ENCODE measurements around the gene SPDYE11. TPM values are rescaled to one million over a fixed set of nuclear protein-coding genes. Genes with fewer than 3 reads are reported as not detected.
"Not testable (repeated sequence)": the region's sequence is repeated elsewhere in the genome, so short reads cannot be mapped to it uniquely, and the experiment has no call there.

Gene SPDYE11, protein sequence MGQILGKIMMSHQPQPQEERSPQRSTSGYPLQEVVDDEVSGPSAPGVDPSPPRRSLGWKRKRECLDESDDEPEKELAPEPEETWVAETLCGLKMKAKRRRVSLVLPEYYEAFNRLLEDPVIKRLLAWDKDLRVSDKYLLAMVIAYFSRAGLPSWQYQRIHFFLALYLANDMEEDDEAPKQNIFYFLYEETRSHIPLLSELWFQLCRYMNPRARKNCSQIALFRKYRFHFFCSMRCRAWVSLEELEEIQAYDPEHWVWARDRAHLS
- not detected for polyA plus RNA-seq (2012; ENCODE audit: insufficient read length, low read depth)

DNA sequence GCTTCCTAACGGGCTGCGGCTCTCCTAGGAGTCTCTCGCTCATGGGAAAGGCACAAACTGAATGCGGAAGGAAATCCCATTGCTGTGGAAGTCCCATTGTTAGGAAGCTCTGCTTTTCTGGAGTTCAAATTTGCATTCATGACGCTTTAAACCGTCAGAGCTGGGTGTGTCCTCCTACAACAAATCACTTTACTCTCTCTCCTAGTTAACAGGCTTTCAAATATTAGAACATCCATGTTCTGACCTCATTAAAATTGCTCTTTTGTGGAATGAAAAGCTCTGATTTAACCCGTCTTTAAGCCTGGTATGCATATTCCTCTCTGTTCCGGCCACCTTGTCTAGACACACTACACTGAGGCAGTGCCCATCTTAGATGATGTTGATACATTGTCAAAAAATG, at the start of gene SPDYE11:
Gene SPDYE11, minus strand, starts transcription at position 101 of the 400 bp plus-strand sequence. CDS start 1,800 bp downstream, outside the sequence.
- not testable (repeated sequence) for TF ChIP-seq SIN3A (IDR thresholded peaks at IDR 0.05; ENCODE audit: borderline replicate concordance, insufficient read depth, low read length); POLR2AphosphoS5 (IDR thresholded peaks at IDR 0.05; ENCODE audit: low read depth, low read length)
- TF ChIP-seq, protein P1, sequence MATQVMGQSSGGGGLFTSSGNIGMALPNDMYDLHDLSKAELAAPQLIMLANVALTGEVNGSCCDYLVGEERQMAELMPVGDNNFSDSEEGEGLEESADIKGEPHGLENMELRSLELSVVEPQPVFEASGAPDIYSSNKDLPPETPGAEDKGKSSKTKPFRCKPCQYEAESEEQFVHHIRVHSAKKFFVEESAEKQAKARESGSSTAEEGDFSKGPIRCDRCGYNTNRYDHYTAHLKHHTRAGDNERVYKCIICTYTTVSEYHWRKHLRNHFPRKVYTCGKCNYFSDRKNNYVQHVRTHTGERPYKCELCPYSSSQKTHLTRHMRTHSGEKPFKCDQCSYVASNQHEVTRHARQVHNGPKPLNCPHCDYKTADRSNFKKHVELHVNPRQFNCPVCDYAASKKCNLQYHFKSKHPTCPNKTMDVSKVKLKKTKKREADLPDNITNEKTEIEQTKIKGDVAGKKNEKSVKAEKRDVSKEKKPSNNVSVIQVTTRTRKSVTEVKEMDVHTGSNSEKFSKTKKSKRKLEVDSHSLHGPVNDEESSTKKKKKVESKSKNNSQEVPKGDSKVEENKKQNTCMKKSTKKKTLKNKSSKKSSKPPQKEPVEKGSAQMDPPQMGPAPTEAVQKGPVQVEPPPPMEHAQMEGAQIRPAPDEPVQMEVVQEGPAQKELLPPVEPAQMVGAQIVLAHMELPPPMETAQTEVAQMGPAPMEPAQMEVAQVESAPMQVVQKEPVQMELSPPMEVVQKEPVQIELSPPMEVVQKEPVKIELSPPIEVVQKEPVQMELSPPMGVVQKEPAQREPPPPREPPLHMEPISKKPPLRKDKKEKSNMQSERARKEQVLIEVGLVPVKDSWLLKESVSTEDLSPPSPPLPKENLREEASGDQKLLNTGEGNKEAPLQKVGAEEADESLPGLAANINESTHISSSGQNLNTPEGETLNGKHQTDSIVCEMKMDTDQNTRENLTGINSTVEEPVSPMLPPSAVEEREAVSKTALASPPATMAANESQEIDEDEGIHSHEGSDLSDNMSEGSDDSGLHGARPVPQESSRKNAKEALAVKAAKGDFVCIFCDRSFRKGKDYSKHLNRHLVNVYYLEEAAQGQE (IDR thresholded peaks at IDR 0.05; ENCODE audit: insufficient read depth in 1 of 2, low read depth in 2 of 2, low read length in 2 of 2), result not testable (repeated sequence)

DNA sequence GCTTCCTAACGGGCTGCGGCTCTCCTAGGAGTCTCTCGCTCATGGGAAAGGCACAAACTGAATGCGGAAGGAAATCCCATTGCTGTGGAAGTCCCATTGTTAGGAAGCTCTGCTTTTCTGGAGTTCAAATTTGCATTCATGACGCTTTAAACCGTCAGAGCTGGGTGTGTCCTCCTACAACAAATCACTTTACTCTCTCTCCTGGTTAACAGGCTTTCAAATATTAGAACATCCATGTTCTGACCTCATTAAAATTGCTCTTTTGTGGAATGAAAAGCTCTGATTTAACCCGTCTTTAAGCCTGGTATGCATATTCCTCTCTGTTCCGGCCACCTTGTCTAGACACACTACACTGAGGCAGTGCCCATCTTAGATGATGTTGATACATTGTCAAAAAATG, 28.2 kb upstream of the SPDYE11 start, which contains the start of gene SPDYE9:
Gene SPDYE9, minus strand, starts transcription at position 101 of the 400 bp plus-strand sequence. CDS start 1,800 bp downstream, outside the sequence.
- TF ChIP-seq, protein P1 (IDR thresholded peaks at IDR 0.05; ENCODE audit: insufficient read depth in 1 of 2, low read depth in 2 of 2, low read length in 2 of 2), result not testable (repeated sequence)
- TF ChIP-seq POLR2AphosphoS5 (IDR thresholded peaks at IDR 0.05; ENCODE audit: low read depth, low read length); FOXP2 (optimal IDR thresholded peaks at IDR 0.05; ENCODE audit: borderline replicate concordance, extremely low read depth, extremely low read length, insufficient read depth): not testable (repeated sequence)

DNA sequence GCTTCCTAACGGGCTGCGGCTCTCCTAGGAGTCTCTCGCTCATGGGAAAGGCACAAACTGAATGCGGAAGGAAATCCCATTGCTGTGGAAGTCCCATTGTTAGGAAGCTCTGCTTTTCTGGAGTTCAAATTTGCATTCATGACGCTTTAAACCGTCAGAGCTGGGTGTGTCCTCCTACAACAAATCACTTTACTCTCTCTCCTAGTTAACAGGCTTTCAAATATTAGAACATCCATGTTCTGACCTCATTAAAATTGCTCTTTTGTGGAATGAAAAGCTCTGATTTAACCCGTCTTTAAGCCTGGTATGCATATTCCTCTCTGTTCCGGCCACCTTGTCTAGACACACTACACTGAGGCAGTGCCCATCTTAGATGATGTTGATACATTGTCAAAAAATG, 28.0 kb downstream of the SPDYE11 start, which contains the start of gene SPDYE8:
Gene SPDYE8, minus strand, starts transcription at position 101 of the 400 bp plus-strand sequence. CDS start 1,800 bp downstream, outside the sequence.
- TF ChIP-seq FOXP2 (optimal IDR thresholded peaks at IDR 0.05; ENCODE audit: borderline replicate concordance, extremely low read depth, extremely low read length, insufficient read depth); SIN3A (IDR thresholded peaks at IDR 0.05; ENCODE audit: borderline replicate concordance, insufficient read depth, low read length); TAF1 (IDR thresholded peaks at IDR 0.05; ENCODE audit: borderline replicate concordance, insufficient read depth, low read length): not testable (repeated sequence)

DNA sequence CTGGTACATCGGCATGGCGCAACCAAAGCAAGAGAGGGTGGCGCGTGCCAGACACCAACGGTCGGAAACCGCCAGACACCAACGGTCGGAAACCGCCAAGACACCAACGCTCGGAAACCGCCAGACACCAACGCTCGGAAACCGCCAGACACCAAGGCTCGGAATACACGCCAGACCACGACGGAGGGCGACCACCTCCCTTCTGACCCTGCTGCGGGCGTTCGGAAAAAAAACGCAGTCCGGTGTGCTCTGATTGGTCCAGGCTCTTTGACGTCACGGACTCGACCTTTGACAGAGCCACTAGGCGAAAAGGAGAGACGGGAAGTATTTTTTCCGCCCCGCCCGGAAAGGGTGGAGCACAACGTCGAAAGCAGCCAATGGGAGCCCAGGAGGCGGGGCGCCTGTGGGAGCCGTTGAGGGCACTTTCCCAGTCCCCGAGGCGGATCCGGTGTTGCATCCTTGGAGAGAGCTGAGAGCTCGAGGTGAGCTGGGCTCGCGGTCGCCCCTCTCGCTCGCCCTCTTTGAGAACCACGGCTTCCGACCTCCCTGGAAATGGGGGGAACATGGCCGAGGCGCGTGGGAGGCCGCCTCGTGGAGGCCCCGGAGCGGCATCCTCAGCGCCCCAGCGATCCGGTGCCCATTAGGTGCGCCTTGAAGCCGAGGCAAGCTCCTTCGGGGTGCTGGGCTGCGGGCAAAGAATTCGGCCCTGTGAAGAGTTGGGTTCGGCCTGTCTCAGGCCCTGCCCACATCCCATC, 51.8 kb downstream of the SPDYE11 start:
- TF ChIP-seq TAF1 (IDR thresholded peaks at IDR 0.05; ENCODE audit: borderline replicate concordance, insufficient read depth, low read length), result peak; percentile 77; the same call in 1 of the 2 replicates
- TF ChIP-seq, protein P1 (IDR thresholded peaks at IDR 0.05; ENCODE audit: insufficient read depth in 1 of 2, low read depth in 2 of 2, low read length in 2 of 2), result 0 out of 4 replicates have a peak, but pooled peaks of 1 of the 2 experiments have one; percentile 27
- peak; percentile 87 for TF ChIP-seq POLR2AphosphoS5 (IDR thresholded peaks at IDR 0.05; ENCODE audit: low read depth, low read length)

All from PFSK-1 (cell line).